GM19468 (cell line): ENCODE measurements around the gene HNF1B.
"Not testable (repeated sequence)": the region's sequence is repeated elsewhere in the genome, so short reads cannot be mapped to it uniquely, and the experiment has no call there.

Experiments used
- ATAC-seq: cut with Tn5 transposase; IDR thresholded peaks from one replicate; pipeline ENCODE4 v1.9.1; 2021; ENCODE audit warnings: mild to moderate bottlenecking, moderate library complexity, moderate number of reproducible peaks; ENCODE audit not compliant: unreplicated experiment; ENCODE audit errors: extremely low read depth

Gene HNF1B

GRCh38 chr17:37744961-37745800 is at the start of gene HNF1B:
HNF1B (minus strand) TSS chr17:37745059; CDS start chr17:37744884, 175 bp downstream.
- peak; percentile 7 for ATAC-seq

- no peak for ATAC-seq
Observed at GRCh38 chr17:37792787-37793186, 47.9 kb upstream of the HNF1B start.

GRCh38 chr17:37791447-37792399 is 46.9 kb upstream of the HNF1B start:
- ATAC-seq, result no peak

GRCh38 chr17:37789771-37790541 is 45.1 kb upstream of the HNF1B start:
- ATAC-seq, result no peak

- ATAC-seq, result no peak
Observed at GRCh38 chr17:37789021-37789565, 44.2 kb upstream of the HNF1B start.

- ATAC-seq, result no peak
Observed at GRCh38 chr17:37788526-37788925, 43.7 kb upstream of the HNF1B start.

- no peak for ATAC-seq
Observed at GRCh38 chr17:37787055-37787757, 42.3 kb upstream of the HNF1B start.

- no peak for ATAC-seq
Observed at GRCh38 chr17:37786481-37786880, 41.6 kb upstream of the HNF1B start.

- ATAC-seq, result not testable (repeated sequence)
Observed at GRCh38 chr17:37782460-37782859, 37.6 kb upstream of the HNF1B start.

- ATAC-seq, result no peak
Observed at GRCh38 chr17:37781451-37781850, 36.6 kb upstream of the HNF1B start.

GRCh38 chr17:37779554-37779953 is 34.7 kb upstream of the HNF1B start:
- ATAC-seq, result no peak

GRCh38 chr17:37774504-37774903 is 29.6 kb upstream of the HNF1B start:
- peak; percentile 68 for ATAC-seq

- ATAC-seq, result no peak
Observed at GRCh38 chr17:37772982-37773381, 28.1 kb upstream of the HNF1B start.

GRCh38 chr17:37770631-37771518 is 26.0 kb upstream of the HNF1B start:
- ATAC-seq, result no peak

GRCh38 chr17:37769050-37769449 is 24.2 kb upstream of the HNF1B start:
- ATAC-seq, result no peak

- no peak for ATAC-seq
Observed at GRCh38 chr17:37768438-37768837, 23.6 kb upstream of the HNF1B start.

- no peak for ATAC-seq
Observed at GRCh38 chr17:37766971-37767370, 22.1 kb upstream of the HNF1B start.

GRCh38 chr17:37764383-37764782 is 19.5 kb upstream of the HNF1B start:
- ATAC-seq, result no peak
